ENCODE measurements around the gene PSMB5. TPM values are rescaled to one million over a fixed set of nuclear protein-coding genes. Genes with fewer than 3 reads are reported as not detected.

PSMB5 gene
- total and polyA plus RNA-seq, 2 of the 13 experiments (the other 11 are each of a cell fraction or from before 2014, with no cell fraction given), result 705 to 871 TPM

DNA sequence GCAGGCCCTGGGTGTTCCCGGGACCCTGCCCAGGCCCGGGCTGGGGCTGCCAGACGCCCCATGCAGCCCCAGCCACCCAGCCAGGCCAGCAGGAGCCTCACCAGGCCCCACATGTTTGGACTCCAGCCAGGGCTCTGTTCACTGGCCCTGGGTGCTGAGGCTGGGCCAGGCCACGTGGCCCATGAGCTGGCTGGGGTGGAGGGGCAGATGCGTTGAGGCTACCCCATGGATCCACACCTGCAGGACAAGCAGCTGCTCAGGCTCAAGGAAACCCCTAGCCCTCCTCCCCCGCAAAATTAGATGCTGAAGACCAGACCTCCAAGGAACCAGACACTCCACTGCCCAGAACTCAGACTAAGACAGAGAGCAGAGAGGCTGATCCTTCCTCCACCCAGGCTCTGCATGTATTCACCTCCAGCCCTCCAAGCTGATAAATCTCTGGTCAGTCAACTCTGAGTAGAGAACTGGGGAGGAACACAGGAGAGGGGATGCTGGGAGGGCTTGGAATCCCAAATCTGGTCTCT, 21.0 kb upstream of the PSMB5 start:
- H3K79me2 ChIP-seq (ENCODE audit: insufficient read depth, low read length), result no peaks in the 10 kb centered on the region
- no peak overlapping the region for H2AFZ ChIP-seq (ENCODE audit: low read length)
- H4K20me1 ChIP-seq (ENCODE audit: insufficient read depth, low read length), result peaks cover 13% of the 10 kb centered on the region; the same call in 1 of the 2 replicates
- ATAC-seq (peak; percentile 0), DNase-seq (ENCODE audit: low spot score) (no peak), FAIRE-seq (no peak)
- H3K36me3 ChIP-seq (replicated peaks in 1 of 2; ENCODE audit: control insufficient read depth in 1 of 2, insufficient read depth in 2 of 2, low read length in 2 of 2), result peaks cover 13 to 18% of the 10 kb centered on the region in 2 experiments
- intact Hi-C loops (cut with micrococcal nuclease; ENCODE audit: unreplicated experiment) (no loop called here), in situ Hi-C loops (cut with HindIII; ENCODE audit: extremely low pct_ligation_motif_present, low pct_unique_long_range_greater_than_20kb) (no loop called here)
- no peak overlapping the region for H3K4me3 ChIP-seq (replicated peaks in 1 of 3; ENCODE audit: insufficient read depth in 1 of 3, low read depth in 2 of 3, low read length in 3 of 3)
- POLR2A ChIA-PET, result interaction anchor here (0.8 to 7.4 kb wide), 11 partner anchors 9 to 82 kb away, joined by 3 to 72 read pairs (median 12); partner anchors contain the start of genes ACIN1, AJUBA and C14orf119
- CTCF ChIA-PET (ENCODE audit: low intra/inter-chr PET ratio, low total read pairs), result interaction anchor here (0.5 to 8.5 kb wide), 10 partner anchors 11 to 499 kb away, joined by 3 to 173 read pairs (median 18); no protein-coding TSS in a partner anchor
- peaks cover 0 to 6% of the 10 kb centered on the region in 2 experiments; a peak in 1 of 5 replicates for H3K27me3 ChIP-seq (ENCODE audit: control insufficient read depth in 1 of 2, insufficient read depth in 2 of 2, low read length in 2 of 2)
- H3K4me1 ChIP-seq (ENCODE audit: insufficient read depth, low read length), result peaks cover 26% of the 10 kb centered on the region
- no peak overlapping the region for H3K27ac ChIP-seq (ENCODE audit: extremely low read length, insufficient read depth, low read length)
- BruUV-seq (replicated peaks), result no TSS peak
- 45% methylated on average over 6 of the region's 6 CpGs for WGBS (ENCODE audit: low lambda C conversion rate)
- peak overlapping the region; percentile 98 for H3K4me2 ChIP-seq (ENCODE audit: low read depth, low read length)
- no peaks in the 10 kb centered on the region for H3K9me3 ChIP-seq (ENCODE audit: low read length)
- H3K9ac ChIP-seq (ENCODE audit: insufficient read depth, low read depth, low read length), result no peak overlapping the region
- TF ChIP-seq, protein P1, sequence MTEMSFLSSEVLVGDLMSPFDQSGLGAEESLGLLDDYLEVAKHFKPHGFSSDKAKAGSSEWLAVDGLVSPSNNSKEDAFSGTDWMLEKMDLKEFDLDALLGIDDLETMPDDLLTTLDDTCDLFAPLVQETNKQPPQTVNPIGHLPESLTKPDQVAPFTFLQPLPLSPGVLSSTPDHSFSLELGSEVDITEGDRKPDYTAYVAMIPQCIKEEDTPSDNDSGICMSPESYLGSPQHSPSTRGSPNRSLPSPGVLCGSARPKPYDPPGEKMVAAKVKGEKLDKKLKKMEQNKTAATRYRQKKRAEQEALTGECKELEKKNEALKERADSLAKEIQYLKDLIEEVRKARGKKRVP (CRISPR knock-in tag; IDR thresholded peaks at IDR 0.05), result no peak
- TF ChIP-seq MAFG (CRISPR knock-in tag; IDR thresholded peaks at IDR 0.05) (no peak), ZFP36L2 (CRISPR knock-in tag; IDR thresholded peaks at IDR 0.05) (no peak), ZNF609 (CRISPR knock-in tag; IDR thresholded peaks at IDR 0.05; ENCODE audit: borderline replicate concordance) (0 out of 2 replicates have a peak, but pooled peaks have one; percentile 41), FOXJ3 (CRISPR knock-in tag; IDR thresholded peaks at IDR 0.05; ENCODE audit: borderline replicate concordance) (no peak), PAWR (CRISPR knock-in tag; IDR thresholded peaks at IDR 0.05; ENCODE audit: borderline replicate concordance) (0 out of 2 replicates have a peak, but pooled peaks have one; percentile 59), ZNF891 (CRISPR knock-in tag; IDR thresholded peaks at IDR 0.05) (0 out of 2 replicates have a peak, but pooled peaks have one; percentile 25), NFAT5 (CRISPR knock-in tag; IDR thresholded peaks at IDR 0.05) (0 out of 2 replicates have a peak, but pooled peaks have one; percentile 21), NR2F6 (IDR thresholded peaks at IDR 0.05) (no peak), NR2F6 (CRISPR knock-in tag; IDR thresholded peaks at IDR 0.05) (no peak), REPIN1 (CRISPR knock-in tag; IDR thresholded peaks at IDR 0.05; ENCODE audit: borderline replicate concordance, low read depth) (0 out of 2 replicates have a peak, but pooled peaks have one; percentile 1), ZNF709 (CRISPR knock-in tag; IDR thresholded peaks at IDR 0.05) (0 out of 2 replicates have a peak, but pooled peaks have one; percentile 69), ATF7-NPFF (CRISPR knock-in tag; IDR thresholded peaks at IDR 0.05; ENCODE audit: low read depth) (0 out of 2 replicates have a peak, but pooled peaks have one; percentile 7)
